OCI-LY7 (cell line): ENCODE measurements around the gene VPS26A. TPM values are rescaled to one million over a fixed set of nuclear protein-coding genes. Genes with fewer than 3 reads are reported as not detected.

Experiments
- BruUV-seq: library from RNA; stranded (reverse); fragments of 400-500 nt; replicated peaks from 2 replicates; lab custom pipeline; 2021; lab: Mats Ljungman, UMichigan
- CTCF ChIA-PET: fragments of 300-600 bp; sonication (Branson Sonifier 250); formaldehyde crosslinking; loops from one replicate; lab custom pipeline; 2022; ENCODE audit warnings: antibody characterized with exemption; ENCODE audit not compliant: unreplicated experiment; lab: Charles Lee
- POLR2A ChIA-PET: fragments of 300-600 bp; sonication (Branson Sonifier 250); formaldehyde crosslinking; loops from one replicate; lab custom pipeline; 2022; ENCODE audit warnings: antibody characterized with exemption; lab: Charles Lee
- DNase-seq: peaks from one replicate; pipeline ENCODE4 v3.0.0-alpha.2; 2015; ENCODE audit warnings: low spot score
- H2AFZ ChIP-seq: fragments of 200-600 bp; sonication (generic), shearing (Covaris generic); 2 replicates; pipeline ENCODE4 v1.6.1; 2014; ENCODE audit warnings: mild to moderate bottlenecking, antibody characterized with exemption, low read length, moderate library complexity
- H3K27ac ChIP-seq: fragments of 200-600 bp; sonication (generic); 2 replicates; pipeline ENCODE4 v1.5.1; 2014; ENCODE audit warnings: mixed run types, low read depth, mild to moderate bottlenecking, moderate library complexity, low read length, inconsistent platforms; ENCODE audit not compliant: poor library complexity, severe bottlenecking
- H3K36me3 ChIP-seq: fragments of 200-600 bp; sonication (generic); 2 replicates; pipeline ENCODE4 v1.6.1; 2014; ENCODE audit warnings: mild to moderate bottlenecking, antibody characterized with exemption, low read length, moderate library complexity, mixed read lengths; ENCODE audit not compliant: insufficient read depth
- H3K4me1 ChIP-seq: fragments of 200-600 bp; sonication (generic); 2 replicates; pipeline ENCODE4 v1.5.1; 2014; ENCODE audit warnings: mild to moderate bottlenecking, low read length; ENCODE audit not compliant: insufficient read depth, poor library complexity, severe bottlenecking
- H3K4me2 ChIP-seq: fragments of 200-600 bp; sonication (generic); 2 replicates; pipeline ENCODE4 v1.6.1; 2014; ENCODE audit warnings: mild to moderate bottlenecking, low read length
- H3K4me3 ChIP-seq: fragments of 200-600 bp; sonication (generic); 2 replicates; pipeline ENCODE4 v1.5.1; 2014; ENCODE audit warnings: mild to moderate bottlenecking, low read depth, low read length; ENCODE audit not compliant: poor library complexity, severe bottlenecking
- H3K79me2 ChIP-seq: fragments of 200-600 bp; sonication (generic); 2 replicates; pipeline ENCODE4 v1.6.1; 2016; ENCODE audit warnings: low read depth, mild to moderate bottlenecking, low read length, moderate library complexity, mixed read lengths; ENCODE audit not compliant: insufficient read depth
- H3K9me2 ChIP-seq: fragments of 200-600 bp; sonication (generic); 2 replicates; pipeline ENCODE4 v1.6.1; 2016; ENCODE audit warnings: mild to moderate bottlenecking, low read length, mixed read lengths; ENCODE audit not compliant: insufficient read depth
- H3K9me3 ChIP-seq: fragments of 200-600 bp; sonication (generic); 2 replicates; pipeline ENCODE4 v1.6.1; 2014; ENCODE audit warnings: mild to moderate bottlenecking, mixed run types, low read length, mixed read lengths
- H4K20me1 ChIP-seq: fragments of 200-600 bp; sonication (generic); 2 replicates; pipeline ENCODE4 v1.6.1; 2014; ENCODE audit warnings: mild to moderate bottlenecking, antibody characterized with exemption, low read length, moderate library complexity, mixed read lengths; ENCODE audit not compliant: insufficient read depth
- CTCF ChIP-seq: fragments of 200-600 bp; sonication (generic); conservative IDR thresholded peaks from 2 replicates; pipeline ENCODE4 v1.5.1; 2014; ENCODE audit warnings: mild to moderate bottlenecking, antibody characterized with exemption, low read length, moderate library complexity, mixed read lengths
- EZH2phosphoT487 ChIP-seq: fragments of 200-600 bp; sonication (generic); IDR thresholded peaks from 2 replicates; pipeline ENCODE4 v1.6.1; 2018; ENCODE audit warnings: low read depth, borderline replicate concordance, mild to moderate bottlenecking, mixed run types, antibody characterized with exemption, low read length, moderate library complexity, mixed read lengths
- intact Hi-C: fragments of 100-400 bp; cut with micrococcal nuclease; formaldehyde crosslinking; loops from one replicate; pipeline ENCODE4 v1.10.0; 2022; ENCODE audit not compliant: unreplicated experiment
- small RNA-seq: library from RNA; depleted of rRNA; stranded (forward); fragments of <200 nt; gene quantifications from one replicate; pipeline ENCODE3, GENCODE V24; 2014
- total RNA-seq, 2 experiments: library from RNA; depleted of rRNA in 1 of 2; stranded (reverse); fragments of >200 nt in 1 of 2; shearing (Covaris generic) in 1 of 2; gene quantifications; 2 replicates each; pipeline ENCODE4 v1.2.3, GENCODE V29; 2014 to 2022

VPS26A gene
- total RNA-seq, 2 experiments from 2014 or later: 10.0 to 41.7 TPM

GRCh38 chr10:69220507-69220906, 96.5 kb downstream of the VPS26A start:
- H3K36me3 ChIP-seq: no peaks in the 10 kb centered on the region
- ChIA-PET POLR2A (no interaction called here), CTCF (no interaction called here)
- BruUV-seq: no TSS peak
- no peak overlapping the region for H3K4me2 ChIP-seq
- intact Hi-C loops: loop anchor here (5.0 kb wide), 3 partner anchors 128 to 213 kb away; no protein-coding TSS in a partner anchor
- DNase-seq: no peak
- no peak for TF ChIP-seq CTCF
- no peak for TF ChIP-seq EZH2phosphoT487
- no peaks in the 10 kb centered on the region for H4K20me1 ChIP-seq
- no peaks in the 10 kb centered on the region for H3K9me3 ChIP-seq
- no peak overlapping the region for H3K4me3 ChIP-seq
- H3K27ac ChIP-seq: no peak overlapping the region
- H3K9me2 ChIP-seq: no peaks in the 10 kb centered on the region
- H2AFZ ChIP-seq: no peak overlapping the region
- H3K79me2 ChIP-seq: no peaks in the 10 kb centered on the region
- peaks cover 30% of the 10 kb centered on the region for H3K4me1 ChIP-seq

Small RNA genes within 50 kb of the gene (small RNA-seq; reads per million reads assigned to genes)
- not detected for gene RF00017

Other genes starting within 250 kb of the VPS26A start
- 29.0 and 31.1 TPM in 2 replicates for gene DDX50, start 222.9 kb upstream of the VPS26A start, total RNA-seq (2014; rRNA removed; shearing (Covaris generic))
- 49.1 and 51.3 TPM in 2 replicates for gene DDX50, start 222.9 kb upstream of the VPS26A start, total RNA-seq (2022)
- 107 and 133 TPM in 2 replicates for gene DDX21, start 168.0 kb upstream of the VPS26A start, total RNA-seq (2014; rRNA removed; shearing (Covaris generic))
- gene DDX21, start 168.0 kb upstream of the VPS26A start, total RNA-seq (2022): 135 and 159 TPM in 2 replicates
- gene KIFBP, start 135.4 kb upstream of the VPS26A start, total RNA-seq (2014; rRNA removed; shearing (Covaris generic)): 11.9 and 12.6 TPM in 2 replicates
- 5.4 and 6.6 TPM in 2 replicates for gene KIFBP, start 135.4 kb upstream of the VPS26A start, total RNA-seq (2022)
- gene SRGN, start 36.1 kb upstream of the VPS26A start, total RNA-seq (2014; rRNA removed; shearing (Covaris generic)): 15.1 and 16.3 TPM in 2 replicates
- 5.8 and 9.1 TPM in 2 replicates for gene SRGN, start 36.1 kb upstream of the VPS26A start, total RNA-seq (2022)
- gene SUPV3L1, start 56.1 kb downstream of the VPS26A start, total RNA-seq (2014; rRNA removed; shearing (Covaris generic)): 26.5 and 27.0 TPM in 2 replicates
- 40.9 and 47.9 TPM in 2 replicates for gene SUPV3L1, start 56.1 kb downstream of the VPS26A start, total RNA-seq (2022)
- not detected in 2 replicates for gene HKDC1, start 96.2 kb downstream of the VPS26A start, total RNA-seq (2014; rRNA removed; shearing (Covaris generic))
- gene HKDC1, start 96.2 kb downstream of the VPS26A start, total RNA-seq (2022): not detected in 2 replicates
- 9.7 and 13.1 TPM in 2 replicates for gene HK1, start 154.3 kb downstream of the VPS26A start, total RNA-seq (2014; rRNA removed; shearing (Covaris generic))
- gene HK1, start 154.3 kb downstream of the VPS26A start, total RNA-seq (2022): 23.1 and 31.5 TPM in 2 replicates